PC-3 (cell line): Measurements from ENCODE around the gene TARS3. TPM values are rescaled to one million over a fixed set of nuclear protein-coding genes. Genes with fewer than 3 reads are reported as not detected.

Experiments used
- ATAC-seq: fragments of 200-7000 bp; cut with Tn5 transposase; 2 replicates; pipeline ENCODE4 v1.9.1; 2020; ENCODE audit warnings: mild to moderate bottlenecking, moderate library complexity
- BruUV-seq: library from RNA; stranded (reverse); fragments of 400-500 nt; replicated peaks from 2 replicates; lab custom pipeline; 2021; lab: Mats Ljungman, UMichigan
- CTCF ChIA-PET: fragments of 300-600 bp; sonication (Branson Sonifier 250); formaldehyde crosslinking; loops from one replicate; lab custom pipeline; 2022; ENCODE audit warnings: antibody characterized with exemption; lab: Charles Lee
- POLR2A ChIA-PET: fragments of 300-600 bp; sonication (Branson Sonifier 250); formaldehyde crosslinking; loops from one replicate; lab custom pipeline; 2022; ENCODE audit warnings: antibody characterized with exemption; ENCODE audit not compliant: unreplicated experiment; lab: Charles Lee
- DNase-seq: peaks from one replicate; pipeline ENCODE4 v3.0.0-alpha.2; 2015
- H2AFZ ChIP-seq: fragments of 300-600 bp; sonication (generic); 2 replicates; pipeline ENCODE4 v1.6.0; 2016; ENCODE audit warnings: antibody characterized with exemption, low read length
- H3F3A ChIP-seq: fragments of 300-600 bp; sonication (generic); one replicate; pipeline ENCODE4 v1.6.0; 2017; ENCODE audit warnings: antibody characterized with exemption, low read length, control low read depth, mild to moderate bottlenecking; ENCODE audit not compliant: unreplicated experiment
- H3K27ac ChIP-seq: fragments of 300-600 bp; sonication (generic); 2 replicates; pipeline ENCODE4 v1.5.1; 2016; ENCODE audit warnings: mild to moderate bottlenecking, low read length
- H3K27me3 ChIP-seq: fragments of 300-600 bp; sonication (generic); 2 replicates; pipeline ENCODE4 v1.6.1; 2016; ENCODE audit warnings: low read length, mixed read lengths
- H3K36me3 ChIP-seq: fragments of 300-600 bp; sonication (generic); 2 replicates; pipeline ENCODE4 v1.6.1; 2016; ENCODE audit warnings: low read depth, mixed run types, low read length, mixed read lengths
- H3K4me1 ChIP-seq: fragments of 300-600 bp; sonication (generic); 2 replicates; pipeline ENCODE4 v1.5.1; 2016; ENCODE audit warnings: low read length; ENCODE audit not compliant: insufficient read depth
- H3K4me2 ChIP-seq: fragments of 300-600 bp; sonication (generic); 2 replicates; pipeline ENCODE4 v1.6.0; 2016; ENCODE audit warnings: low read length
- H3K4me3 ChIP-seq: fragments of 300-600 bp; sonication (generic); 2 replicates; pipeline ENCODE4 v1.5.1; 2016; ENCODE audit warnings: mild to moderate bottlenecking, low read length, mixed read lengths
- H3K79me2 ChIP-seq: fragments of 300-600 bp; sonication (generic); 2 replicates; pipeline ENCODE4 v1.6.1; 2017; ENCODE audit warnings: low read length, mixed read lengths
- H3K9ac ChIP-seq: fragments of 300-600 bp; sonication (generic); 2 replicates; pipeline ENCODE4 v1.6.0; 2016; ENCODE audit warnings: mild to moderate bottlenecking, low read length
- H3K9me2 ChIP-seq: fragments of 300-600 bp; sonication (generic); replicated peaks from 2 replicates; pipeline ENCODE4 v1.6.1; 2016; ENCODE audit warnings: mixed run types, low read length, mixed read lengths
- H3K9me3 ChIP-seq: fragments of 300-600 bp; sonication (generic); 2 replicates; pipeline ENCODE4 v1.6.1; 2016; ENCODE audit warnings: low read length, mixed read lengths
- H4K20me1 ChIP-seq: fragments of 300-600 bp; sonication (generic); 2 replicates; pipeline ENCODE4 v1.6.1; 2016; ENCODE audit warnings: low read length, mixed read lengths
- CTCF ChIP-seq: fragments of 300-600 bp; sonication (generic); conservative IDR thresholded peaks from 2 replicates; pipeline ENCODE4 v1.5.1; 2017; ENCODE audit warnings: antibody characterized with exemption, low read depth, mild to moderate bottlenecking, low read length
- EZH2 ChIP-seq: fragments of 300-600 bp; sonication (generic); IDR thresholded peaks from one replicate; pipeline ENCODE4 v1.6.1; 2017; ENCODE audit warnings: antibody characterized with exemption, mild to moderate bottlenecking, low read length; ENCODE audit not compliant: unreplicated experiment
- EZH2phosphoT487 ChIP-seq: fragments of 300-600 bp; sonication (generic); IDR thresholded peaks from 2 replicates; pipeline ENCODE4 v1.6.1; 2018; ENCODE audit warnings: mild to moderate bottlenecking, antibody characterized with exemption, low read length, borderline replicate concordance
- intact Hi-C: fragments of 100-400 bp; cut with micrococcal nuclease; formaldehyde crosslinking; loops from 2 replicates; pipeline ENCODE4 v1.9.0; 2023
- total RNA-seq: library from RNA; depleted of rRNA; stranded (reverse); fragments of >200 nt; gene quantifications from 2 replicates; pipeline ENCODE4 v1.2.3, GENCODE V29; 2014

TARS3 gene
- total RNA-seq, 1 experiment from 2014 or later = 5.4 TPM

- H3K9ac ChIP-seq = no peak overlapping the region
- H3K36me3 ChIP-seq = no peaks in the 10 kb centered on the region
- no peaks in the 10 kb centered on the region for H3K9me2 ChIP-seq
- CTCF ChIA-PET = no interaction called here
- BruUV-seq = no TSS peak
- H3K9me3 ChIP-seq = no peaks in the 10 kb centered on the region
- DNase-seq = no peak
- no peaks in the 10 kb centered on the region for H3K4me1 ChIP-seq
- no peak for ATAC-seq
- POLR2A ChIA-PET = no interaction called here
- H3K4me2 ChIP-seq = no peak overlapping the region
- H3K27ac ChIP-seq = no peak overlapping the region
- no peak overlapping the region for H3K4me3 ChIP-seq
- H3K27me3 ChIP-seq = no peaks in the 10 kb centered on the region
- H3F3A ChIP-seq = no peaks in the 10 kb centered on the region
- no peaks in the 10 kb centered on the region for H4K20me1 ChIP-seq
- TF ChIP-seq CTCF = no peak
- H3K79me2 ChIP-seq = no peaks in the 10 kb centered on the region
- intact Hi-C loops = no loop called here
- no peak overlapping the region for H2AFZ ChIP-seq
Measured at GRCh38 chr15:101712078-101712477, 12.2 kb downstream of the TARS3 start.

GRCh38 chr15:101710806-101711205 is 13.5 kb downstream of the TARS3 start:
- Histone ChIP-seq H3K9me2 (no peaks in the 10 kb centered on the region), H3K27ac (no peak overlapping the region), H3K79me2 (no peaks in the 10 kb centered on the region), H3F3A (no peaks in the 10 kb centered on the region), H2AFZ (no peak overlapping the region), H4K20me1 (no peaks in the 10 kb centered on the region), H3K27me3 (no peaks in the 10 kb centered on the region), H3K4me3 (no peak overlapping the region), H3K4me2 (no peak overlapping the region), H3K9ac (no peak overlapping the region), H3K36me3 (no peaks in the 10 kb centered on the region), H3K9me3 (no peaks in the 10 kb centered on the region), H3K4me1 (no peaks in the 10 kb centered on the region)
- BruUV-seq = no TSS peak
- CTCF ChIA-PET = no interaction called here
- intact Hi-C loops = no loop called here
- TF ChIP-seq CTCF = no peak
- no peak for TF ChIP-seq EZH2phosphoT487
- TF ChIP-seq EZH2 = no peak
- POLR2A ChIA-PET = no interaction called here
- ATAC-seq = no peak
- DNase-seq = no peak

GRCh38 chr15:101709466-101709865 is 14.8 kb downstream of the TARS3 start:
- TF ChIP-seq CTCF (no peak), EZH2 (no peak), EZH2phosphoT487 (no peak)
- H3K27ac ChIP-seq = no peak overlapping the region
- no peaks in the 10 kb centered on the region for H4K20me1 ChIP-seq
- ATAC-seq = no peak
- no peaks in the 10 kb centered on the region for H3K36me3 ChIP-seq
- no peak overlapping the region for H2AFZ ChIP-seq
- no peaks in the 10 kb centered on the region for H3K27me3 ChIP-seq
- POLR2A ChIA-PET = no interaction called here
- H3K9me2 ChIP-seq = no peaks in the 10 kb centered on the region
- BruUV-seq = no TSS peak
- no peak overlapping the region for H3K9ac ChIP-seq
- no peaks in the 10 kb centered on the region for H3K4me1 ChIP-seq
- no peaks in the 10 kb centered on the region for H3K9me3 ChIP-seq
- H3F3A ChIP-seq = no peaks in the 10 kb centered on the region
- intact Hi-C loops = no loop called here
- no peak overlapping the region for H3K4me2 ChIP-seq
- H3K4me3 ChIP-seq = no peak overlapping the region
- H3K79me2 ChIP-seq = no peaks in the 10 kb centered on the region
- CTCF ChIA-PET = no interaction called here
- no peak for DNase-seq
